PC-3 (cell line): Measurements from ENCODE around the gene PKN2. TPM values are rescaled to one million over a fixed set of nuclear protein-coding genes. Genes with fewer than 3 reads are reported as not detected.

Experiments used
- ATAC-seq: fragments of 200-7000 bp; cut with Tn5 transposase; 2 replicates; pipeline ENCODE4 v1.9.1; 2020; ENCODE audit warnings: mild to moderate bottlenecking, moderate library complexity
- BruUV-seq: library from RNA; stranded (reverse); fragments of 400-500 nt; replicated peaks from 2 replicates; lab custom pipeline; 2021; lab: Mats Ljungman, UMichigan
- CTCF ChIA-PET: fragments of 300-600 bp; sonication (Branson Sonifier 250); formaldehyde crosslinking; loops from one replicate; lab custom pipeline; 2022; ENCODE audit warnings: antibody characterized with exemption; lab: Charles Lee
- POLR2A ChIA-PET: fragments of 300-600 bp; sonication (Branson Sonifier 250); formaldehyde crosslinking; loops from one replicate; lab custom pipeline; 2022; ENCODE audit warnings: antibody characterized with exemption; ENCODE audit not compliant: unreplicated experiment; lab: Charles Lee
- DNase-seq: peaks from one replicate; pipeline ENCODE4 v3.0.0-alpha.2; 2015
- H2AFZ ChIP-seq: fragments of 300-600 bp; sonication (generic); 2 replicates; pipeline ENCODE4 v1.6.0; 2016; ENCODE audit warnings: antibody characterized with exemption, low read length
- H3F3A ChIP-seq: fragments of 300-600 bp; sonication (generic); one replicate; pipeline ENCODE4 v1.6.0; 2017; ENCODE audit warnings: antibody characterized with exemption, low read length, control low read depth, mild to moderate bottlenecking; ENCODE audit not compliant: unreplicated experiment
- H3K27ac ChIP-seq: fragments of 300-600 bp; sonication (generic); 2 replicates; pipeline ENCODE4 v1.5.1; 2016; ENCODE audit warnings: mild to moderate bottlenecking, low read length
- H3K27me3 ChIP-seq: fragments of 300-600 bp; sonication (generic); 2 replicates; pipeline ENCODE4 v1.6.1; 2016; ENCODE audit warnings: low read length, mixed read lengths
- H3K36me3 ChIP-seq: fragments of 300-600 bp; sonication (generic); 2 replicates; pipeline ENCODE4 v1.6.1; 2016; ENCODE audit warnings: low read depth, mixed run types, low read length, mixed read lengths
- H3K4me1 ChIP-seq: fragments of 300-600 bp; sonication (generic); 2 replicates; pipeline ENCODE4 v1.5.1; 2016; ENCODE audit warnings: low read length; ENCODE audit not compliant: insufficient read depth
- H3K4me2 ChIP-seq: fragments of 300-600 bp; sonication (generic); 2 replicates; pipeline ENCODE4 v1.6.0; 2016; ENCODE audit warnings: low read length
- H3K4me3 ChIP-seq: fragments of 300-600 bp; sonication (generic); 2 replicates; pipeline ENCODE4 v1.5.1; 2016; ENCODE audit warnings: mild to moderate bottlenecking, low read length, mixed read lengths
- H3K79me2 ChIP-seq: fragments of 300-600 bp; sonication (generic); 2 replicates; pipeline ENCODE4 v1.6.1; 2017; ENCODE audit warnings: low read length, mixed read lengths
- H3K9ac ChIP-seq: fragments of 300-600 bp; sonication (generic); 2 replicates; pipeline ENCODE4 v1.6.0; 2016; ENCODE audit warnings: mild to moderate bottlenecking, low read length
- H3K9me2 ChIP-seq: fragments of 300-600 bp; sonication (generic); replicated peaks from 2 replicates; pipeline ENCODE4 v1.6.1; 2016; ENCODE audit warnings: mixed run types, low read length, mixed read lengths
- H3K9me3 ChIP-seq: fragments of 300-600 bp; sonication (generic); 2 replicates; pipeline ENCODE4 v1.6.1; 2016; ENCODE audit warnings: low read length, mixed read lengths
- H4K20me1 ChIP-seq: fragments of 300-600 bp; sonication (generic); 2 replicates; pipeline ENCODE4 v1.6.1; 2016; ENCODE audit warnings: low read length, mixed read lengths
- CTCF ChIP-seq: fragments of 300-600 bp; sonication (generic); conservative IDR thresholded peaks from 2 replicates; pipeline ENCODE4 v1.5.1; 2017; ENCODE audit warnings: antibody characterized with exemption, low read depth, mild to moderate bottlenecking, low read length
- EZH2 ChIP-seq: fragments of 300-600 bp; sonication (generic); IDR thresholded peaks from one replicate; pipeline ENCODE4 v1.6.1; 2017; ENCODE audit warnings: antibody characterized with exemption, mild to moderate bottlenecking, low read length; ENCODE audit not compliant: unreplicated experiment
- EZH2phosphoT487 ChIP-seq: fragments of 300-600 bp; sonication (generic); IDR thresholded peaks from 2 replicates; pipeline ENCODE4 v1.6.1; 2018; ENCODE audit warnings: mild to moderate bottlenecking, antibody characterized with exemption, low read length, borderline replicate concordance
- intact Hi-C: fragments of 100-400 bp; cut with micrococcal nuclease; formaldehyde crosslinking; loops from 2 replicates; pipeline ENCODE4 v1.9.0; 2023
- total RNA-seq: library from RNA; depleted of rRNA; stranded (reverse); fragments of >200 nt; gene quantifications from 2 replicates; pipeline ENCODE4 v1.2.3, GENCODE V29; 2014

Gene PKN2
- total RNA-seq, 1 experiment from 2014 or later: 20.8 TPM

- H3F3A ChIP-seq: no peaks in the 10 kb centered on the region
- intact Hi-C loops: no loop called here
- H3K4me2 ChIP-seq: no peak overlapping the region
- no peaks in the 10 kb centered on the region for H3K27me3 ChIP-seq
- no peaks in the 10 kb centered on the region for H4K20me1 ChIP-seq
- BruUV-seq: no TSS peak
- DNase-seq (no peak), ATAC-seq (no peak)
- no peaks in the 10 kb centered on the region for H3K36me3 ChIP-seq
- no peaks in the 10 kb centered on the region for H3K9me2 ChIP-seq
- H3K4me1 ChIP-seq: no peaks in the 10 kb centered on the region
- H3K79me2 ChIP-seq: no peaks in the 10 kb centered on the region
- H2AFZ ChIP-seq: no peak overlapping the region
- no peak overlapping the region for H3K4me3 ChIP-seq
- H3K9ac ChIP-seq: no peak overlapping the region
- ChIA-PET POLR2A (no interaction called here), CTCF (interaction anchor here (0.6 kb wide), 1 partner anchor 53 kb away, joined by 3 read pairs; no protein-coding TSS in a partner anchor)
- no peak overlapping the region for H3K27ac ChIP-seq
- TF ChIP-seq EZH2phosphoT487 (no peak), CTCF (no peak), EZH2 (no peak)
- H3K9me3 ChIP-seq: no peaks in the 10 kb centered on the region
Measured at GRCh38 chr1:88647249-88647645, 36.8 kb upstream of the PKN2 start.

GRCh38 chr1:88647749-88648415 is 36.2 kb upstream of the PKN2 start:
- Histone ChIP-seq H4K20me1 (no peaks in the 10 kb centered on the region), H3K27me3 (no peaks in the 10 kb centered on the region), H3K9ac (no peak overlapping the region), H3K4me1 (no peaks in the 10 kb centered on the region), H3K36me3 (no peaks in the 10 kb centered on the region), H3K9me2 (no peaks in the 10 kb centered on the region), H2AFZ (no peak overlapping the region), H3K9me3 (no peaks in the 10 kb centered on the region), H3K79me2 (no peaks in the 10 kb centered on the region), H3K27ac (no peak overlapping the region), H3K4me3 (no peak overlapping the region), H3K4me2 (no peak overlapping the region), H3F3A (no peaks in the 10 kb centered on the region)
- CTCF ChIA-PET: no interaction called here
- no peak for TF ChIP-seq EZH2phosphoT487
- no peak for TF ChIP-seq EZH2
- no peak for TF ChIP-seq CTCF
- DNase-seq (no peak), ATAC-seq (no peak)
- intact Hi-C loops: no loop called here
- POLR2A ChIA-PET: no interaction called here
- no TSS peak for BruUV-seq

- Histone ChIP-seq H3K36me3 (no peaks in the 10 kb centered on the region), H3K9ac (no peak overlapping the region), H3K4me1 (no peaks in the 10 kb centered on the region), H3K79me2 (no peaks in the 10 kb centered on the region), H3K9me2 (no peaks in the 10 kb centered on the region), H3K27ac (no peak overlapping the region), H3K4me2 (no peak overlapping the region), H3F3A (no peaks in the 10 kb centered on the region), H3K27me3 (no peaks in the 10 kb centered on the region), H2AFZ (no peak overlapping the region), H3K9me3 (no peaks in the 10 kb centered on the region), H4K20me1 (no peaks in the 10 kb centered on the region), H3K4me3 (no peak overlapping the region)
- BruUV-seq: no TSS peak
- TF ChIP-seq EZH2phosphoT487 (no peak), EZH2 (no peak), CTCF (no peak)
- ATAC-seq: no peak
- CTCF ChIA-PET: no interaction called here
- DNase-seq: no peak
- POLR2A ChIA-PET: no interaction called here
- intact Hi-C loops: no loop called here
Measured at GRCh38 chr1:88648706-88649105, 35.4 kb upstream of the PKN2 start.
